GM12873 (cell line): ENCODE measurements around the gene C2CD2.

ENCODE experiments used
- TF ChIP-seq, protein P1 (sequence below): IDR thresholded peaks from 2 replicates; pipeline ENCODE4 v1.5.1; 2012; ENCODE audit warnings: low read depth, mild to moderate bottlenecking, moderate library complexity, low read length, control low read depth; ENCODE audit not compliant: insufficient read depth; ENCODE audit errors: missing control alignments

C2CD2 gene

DNA sequence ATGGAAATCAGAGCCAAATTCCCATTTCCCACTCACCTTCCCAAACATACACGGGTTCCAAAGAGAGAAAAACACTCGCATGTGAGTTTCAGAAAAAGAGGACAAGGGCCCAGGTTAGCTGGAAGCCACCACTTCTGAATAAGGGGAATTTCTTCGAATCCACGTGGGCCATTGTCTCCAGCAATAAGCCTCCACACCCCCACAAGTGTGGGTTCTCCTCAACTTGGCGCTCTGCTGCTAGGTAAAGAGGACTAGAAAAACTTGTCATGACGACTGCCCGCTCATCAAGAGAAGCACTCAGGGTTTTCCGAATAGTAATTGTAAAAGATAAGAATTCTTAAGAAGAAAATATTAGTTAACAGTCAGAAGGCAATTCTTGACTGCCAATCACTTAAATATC is 105.3 kb downstream of the C2CD2 start:
- TF ChIP-seq, protein P1, sequence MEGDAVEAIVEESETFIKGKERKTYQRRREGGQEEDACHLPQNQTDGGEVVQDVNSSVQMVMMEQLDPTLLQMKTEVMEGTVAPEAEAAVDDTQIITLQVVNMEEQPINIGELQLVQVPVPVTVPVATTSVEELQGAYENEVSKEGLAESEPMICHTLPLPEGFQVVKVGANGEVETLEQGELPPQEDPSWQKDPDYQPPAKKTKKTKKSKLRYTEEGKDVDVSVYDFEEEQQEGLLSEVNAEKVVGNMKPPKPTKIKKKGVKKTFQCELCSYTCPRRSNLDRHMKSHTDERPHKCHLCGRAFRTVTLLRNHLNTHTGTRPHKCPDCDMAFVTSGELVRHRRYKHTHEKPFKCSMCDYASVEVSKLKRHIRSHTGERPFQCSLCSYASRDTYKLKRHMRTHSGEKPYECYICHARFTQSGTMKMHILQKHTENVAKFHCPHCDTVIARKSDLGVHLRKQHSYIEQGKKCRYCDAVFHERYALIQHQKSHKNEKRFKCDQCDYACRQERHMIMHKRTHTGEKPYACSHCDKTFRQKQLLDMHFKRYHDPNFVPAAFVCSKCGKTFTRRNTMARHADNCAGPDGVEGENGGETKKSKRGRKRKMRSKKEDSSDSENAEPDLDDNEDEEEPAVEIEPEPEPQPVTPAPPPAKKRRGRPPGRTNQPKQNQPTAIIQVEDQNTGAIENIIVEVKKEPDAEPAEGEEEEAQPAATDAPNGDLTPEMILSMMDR = no peak

GRCh38 chr21:41847066-41847804 is 106.6 kb downstream of the C2CD2 start:
- TF ChIP-seq, protein P1 = no peak

- TF ChIP-seq, protein P1 = no peak
Observed at GRCh38 chr21:41846536-41846935, 107.3 kb downstream of the C2CD2 start.

DNA sequence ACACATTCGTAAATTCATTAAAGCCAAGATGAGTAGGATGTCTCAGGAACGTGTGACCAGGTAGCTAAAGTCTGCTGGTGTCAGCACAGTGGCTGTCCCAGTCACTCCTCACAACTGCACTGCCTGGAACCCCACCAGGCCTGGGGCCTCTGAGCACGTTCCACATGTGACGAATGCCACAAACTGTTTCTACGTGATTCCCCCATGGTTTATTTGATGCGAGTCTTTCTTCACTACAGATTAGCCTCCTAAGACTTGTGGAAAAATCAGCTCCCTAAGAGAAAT is 107.8 kb downstream of the C2CD2 start:
- TF ChIP-seq, protein P1 = no peak

DNA sequence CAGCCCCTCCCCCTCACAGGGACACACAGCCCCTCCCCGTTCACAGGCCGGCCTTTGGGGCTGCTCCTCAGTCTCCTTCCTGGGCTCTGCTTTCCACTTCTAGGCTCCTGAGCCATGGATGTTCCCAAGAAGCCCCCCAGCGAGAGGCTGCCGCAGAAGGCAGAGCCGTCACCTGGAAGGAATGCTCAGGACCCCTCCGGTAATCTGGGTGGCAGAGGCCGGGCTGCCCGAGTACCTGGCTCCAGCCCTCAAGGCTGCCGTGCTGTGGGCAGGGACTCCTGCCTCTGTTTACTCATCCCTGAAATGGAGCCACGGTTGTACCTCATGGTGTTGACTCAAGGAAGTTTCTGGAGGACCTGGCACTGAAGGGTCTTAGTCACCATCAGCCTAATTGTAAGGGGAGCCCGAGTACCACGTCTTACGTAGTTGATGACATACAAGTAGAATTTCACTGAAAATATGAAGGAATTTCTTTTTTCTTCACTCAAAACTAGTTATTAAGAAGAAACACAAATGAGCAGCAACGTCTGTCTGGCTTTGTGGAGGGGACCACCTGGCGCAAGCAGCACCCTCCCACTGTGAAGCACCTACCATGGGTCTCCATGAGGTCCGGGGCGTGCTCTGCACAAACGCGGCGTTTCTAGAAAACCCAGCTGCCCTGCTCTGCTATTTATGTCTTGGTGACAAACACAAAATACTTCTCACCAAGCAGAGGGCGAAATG is 108.3 kb downstream of the C2CD2 start:
- TF ChIP-seq, protein P1 = no peak

DNA sequence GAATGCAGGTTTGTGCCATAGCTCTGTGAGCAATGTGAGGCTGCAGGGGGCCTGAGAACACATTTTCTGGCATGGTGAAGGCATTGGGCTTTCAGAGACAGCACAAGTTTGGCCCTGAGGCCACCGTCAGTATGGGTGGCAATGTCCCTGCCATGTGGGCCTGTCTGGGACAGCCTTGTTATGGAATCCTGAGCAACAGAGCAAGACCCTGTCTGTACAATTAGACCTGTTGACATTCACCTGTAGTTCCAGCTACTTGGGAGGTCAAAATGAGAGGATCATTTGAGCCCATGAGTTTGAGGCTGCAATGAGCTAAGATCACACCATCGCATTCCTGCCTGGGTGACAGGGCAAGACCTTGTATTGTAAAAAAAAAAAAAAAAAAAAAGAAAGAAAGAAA is 110.2 kb downstream of the C2CD2 start:
- TF ChIP-seq, protein P1 = no peak

GRCh38 chr21:41840880-41841279 is 112.9 kb downstream of the C2CD2 start:
- TF ChIP-seq, protein P1 = no peak
